M059J (cell line): ENCODE data around the gene MUC12. TPM values are rescaled to one million over a fixed set of nuclear protein-coding genes. Genes with fewer than 3 reads are reported as not detected.
"Not testable (repeated sequence)": the region's sequence is repeated elsewhere in the genome, so short reads cannot be mapped to it uniquely, and the experiment has no call there.

Experiments
- DNase-seq: peaks from one replicate; pipeline ENCODE4 v3.0.0-alpha.2; 2012; ENCODE audit warnings: low read depth
- total RNA-seq: library from RNA; depleted of rRNA; stranded (reverse); fragments of >200 nt; shearing (Covaris generic); gene quantifications from 2 replicates; pipeline ENCODE4 v1.2.3, GENCODE V29; 2014; rRNA removed

Gene MUC12, protein sequence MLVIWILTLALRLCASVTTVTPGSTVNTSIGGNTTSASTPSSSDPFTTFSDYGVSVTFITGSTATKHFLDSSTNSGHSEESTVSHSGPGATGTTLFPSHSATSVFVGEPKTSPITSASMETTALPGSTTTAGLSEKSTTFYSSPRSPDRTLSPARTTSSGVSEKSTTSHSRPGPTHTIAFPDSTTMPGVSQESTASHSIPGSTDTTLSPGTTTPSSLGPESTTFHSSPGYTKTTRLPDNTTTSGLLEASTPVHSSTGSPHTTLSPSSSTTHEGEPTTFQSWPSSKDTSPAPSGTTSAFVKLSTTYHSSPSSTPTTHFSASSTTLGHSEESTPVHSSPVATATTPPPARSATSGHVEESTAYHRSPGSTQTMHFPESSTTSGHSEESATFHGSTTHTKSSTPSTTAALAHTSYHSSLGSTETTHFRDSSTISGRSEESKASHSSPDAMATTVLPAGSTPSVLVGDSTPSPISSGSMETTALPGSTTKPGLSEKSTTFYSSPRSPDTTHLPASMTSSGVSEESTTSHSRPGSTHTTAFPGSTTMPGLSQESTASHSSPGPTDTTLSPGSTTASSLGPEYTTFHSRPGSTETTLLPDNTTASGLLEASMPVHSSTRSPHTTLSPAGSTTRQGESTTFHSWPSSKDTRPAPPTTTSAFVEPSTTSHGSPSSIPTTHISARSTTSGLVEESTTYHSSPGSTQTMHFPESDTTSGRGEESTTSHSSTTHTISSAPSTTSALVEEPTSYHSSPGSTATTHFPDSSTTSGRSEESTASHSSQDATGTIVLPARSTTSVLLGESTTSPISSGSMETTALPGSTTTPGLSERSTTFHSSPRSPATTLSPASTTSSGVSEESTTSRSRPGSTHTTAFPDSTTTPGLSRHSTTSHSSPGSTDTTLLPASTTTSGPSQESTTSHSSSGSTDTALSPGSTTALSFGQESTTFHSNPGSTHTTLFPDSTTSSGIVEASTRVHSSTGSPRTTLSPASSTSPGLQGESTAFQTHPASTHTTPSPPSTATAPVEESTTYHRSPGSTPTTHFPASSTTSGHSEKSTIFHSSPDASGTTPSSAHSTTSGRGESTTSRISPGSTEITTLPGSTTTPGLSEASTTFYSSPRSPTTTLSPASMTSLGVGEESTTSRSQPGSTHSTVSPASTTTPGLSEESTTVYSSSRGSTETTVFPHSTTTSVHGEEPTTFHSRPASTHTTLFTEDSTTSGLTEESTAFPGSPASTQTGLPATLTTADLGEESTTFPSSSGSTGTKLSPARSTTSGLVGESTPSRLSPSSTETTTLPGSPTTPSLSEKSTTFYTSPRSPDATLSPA (N-terminal part only)
- total RNA-seq = 1.4 and 4.5 TPM in 2 replicates

DNA sequence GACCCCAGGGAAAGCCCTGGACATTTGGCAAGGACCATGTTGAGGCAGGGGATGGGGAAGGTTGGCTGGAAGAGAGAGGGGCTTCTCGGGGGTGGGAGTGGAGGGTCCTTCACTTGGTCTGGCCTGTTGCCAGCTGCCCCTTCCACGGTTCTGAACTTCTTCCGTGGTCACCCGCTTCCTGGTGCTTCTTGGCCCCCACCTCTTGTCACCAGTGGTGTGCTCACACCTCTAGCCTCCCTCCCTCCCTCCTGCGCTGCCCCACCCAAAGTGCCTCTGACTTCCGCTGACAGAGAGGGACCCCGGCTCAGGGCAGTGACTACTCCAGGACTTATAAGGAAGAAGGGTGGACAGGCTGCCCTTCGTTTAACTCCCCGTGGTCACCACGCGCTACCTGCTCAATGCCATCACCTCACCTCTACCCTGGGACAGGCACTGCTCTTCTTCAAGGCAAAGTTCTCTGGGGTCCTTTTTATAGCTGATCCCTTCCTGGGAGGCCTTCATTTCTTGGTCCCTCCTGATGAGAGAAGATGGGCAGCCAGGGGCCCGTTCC is at the start of gene MUC12:
Gene MUC12 (plus strand): TSS at position 500 of the 550 bp plus-strand sequence. CDS start 58 bp downstream, outside the sequence.
- DNase-seq = no peak

DNA sequence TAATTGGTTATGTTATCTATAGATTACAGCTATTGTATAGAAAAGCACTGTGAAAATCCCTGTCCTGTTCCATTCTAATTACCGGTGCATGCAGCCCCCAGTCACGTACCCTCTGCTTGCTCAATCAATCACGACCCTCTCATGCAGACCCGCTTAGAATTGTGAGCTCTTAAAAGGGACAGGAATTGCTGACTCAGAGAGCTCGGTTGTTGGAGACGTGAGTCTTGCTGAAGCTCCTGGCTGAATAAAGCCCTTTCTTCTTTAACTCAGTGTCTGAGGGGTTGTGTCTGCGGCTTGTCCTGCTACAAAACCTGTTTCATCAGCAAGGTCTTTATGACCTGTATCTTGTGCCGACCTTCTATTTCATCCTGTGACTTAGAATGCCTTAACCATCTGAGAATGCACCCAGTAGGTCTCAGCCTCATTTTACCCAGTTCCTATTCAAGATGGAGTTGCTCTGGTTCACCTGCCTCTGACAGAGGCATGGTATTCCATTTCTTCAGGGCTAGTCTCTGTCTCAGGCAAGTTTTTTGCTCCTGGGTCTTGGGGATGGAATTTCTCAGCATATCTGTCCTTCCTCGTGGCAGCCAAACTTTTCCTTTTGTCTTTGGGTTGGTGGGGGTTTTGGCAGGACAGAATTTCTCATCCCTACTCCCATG is 49.5 kb upstream of the MUC12 start:
- not testable (repeated sequence) for DNase-seq

DNA sequence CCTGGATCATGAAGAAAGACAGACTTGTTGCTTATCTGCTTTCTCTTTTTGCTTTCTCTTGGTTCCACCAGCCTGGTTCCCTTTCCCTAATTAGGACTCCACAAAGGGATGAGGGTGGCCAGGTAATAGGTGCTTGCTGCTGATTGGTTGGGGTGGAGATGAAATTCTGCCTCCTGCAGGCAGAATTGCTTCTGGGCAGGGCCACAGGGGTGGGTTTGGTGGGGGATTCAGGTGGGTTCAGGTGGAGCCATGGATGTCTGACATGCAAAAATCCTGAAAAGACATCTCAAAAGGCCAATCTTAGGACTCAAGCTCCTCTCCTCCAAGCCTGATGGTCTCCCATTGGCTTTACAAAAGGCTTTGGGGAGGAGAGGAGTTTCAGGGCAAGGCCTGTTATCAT is 48.3 kb upstream of the MUC12 start:
- DNase-seq = no peak

DNA sequence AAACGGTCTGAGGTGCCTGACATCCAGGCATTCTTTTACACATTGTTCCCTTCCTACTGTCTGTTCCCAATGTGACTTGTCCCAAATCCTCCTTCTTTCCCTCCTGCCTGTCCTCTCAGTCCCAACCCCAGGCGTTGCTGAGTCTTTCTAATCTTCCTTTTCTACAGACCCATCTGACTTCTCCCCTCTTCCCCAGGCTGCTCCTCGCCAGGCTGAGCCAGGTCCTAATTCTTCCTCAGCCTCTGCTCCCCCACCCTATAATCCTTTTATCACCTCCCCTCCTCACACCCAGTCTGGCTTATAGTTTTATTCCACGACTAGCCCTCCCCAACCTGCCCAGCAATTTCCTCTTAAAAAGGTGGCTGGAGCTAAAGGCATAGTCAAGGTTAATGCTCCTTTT is 45.7 kb upstream of the MUC12 start:
- DNase-seq = not testable (repeated sequence)

DNA sequence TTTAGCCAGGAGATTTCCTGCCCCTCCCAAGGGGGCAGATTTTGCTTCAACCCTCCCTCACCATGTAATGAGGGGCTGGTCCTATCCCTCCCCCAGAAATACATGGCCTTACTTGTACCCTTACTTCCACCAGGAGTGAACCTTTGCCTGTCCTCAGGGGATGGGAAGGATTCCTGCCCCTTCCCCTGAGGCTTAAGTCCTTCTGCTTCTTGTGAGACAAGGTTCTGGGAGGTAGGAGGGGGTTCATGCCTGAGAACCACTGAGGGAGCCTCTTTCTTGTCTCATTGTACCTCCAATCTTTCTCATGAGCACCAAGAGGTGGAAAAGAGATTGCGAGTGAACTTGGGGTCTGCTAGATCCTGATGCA is 39.6 kb upstream of the MUC12 start:
- no peak for DNase-seq

DNA sequence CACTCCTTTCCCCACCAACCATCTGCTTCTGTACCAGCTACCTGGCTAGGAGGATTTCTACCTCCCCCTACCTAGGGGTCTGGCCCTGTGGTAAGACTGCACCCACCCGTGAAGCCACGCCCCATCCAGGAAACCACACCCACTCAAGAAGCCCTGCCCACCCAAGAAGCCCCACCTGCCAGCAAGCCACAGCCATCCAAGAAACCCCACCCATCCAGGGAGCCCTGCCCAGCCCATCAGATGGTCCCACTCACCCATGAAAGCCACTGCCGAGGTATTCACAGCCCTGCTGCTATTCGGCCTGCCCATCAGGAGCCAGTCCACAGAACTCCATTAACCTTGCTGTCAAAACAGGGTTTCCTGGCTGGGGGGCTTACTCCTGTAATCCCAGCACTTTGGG is 35.6 kb upstream of the MUC12 start:
- no peak for DNase-seq

DNA sequence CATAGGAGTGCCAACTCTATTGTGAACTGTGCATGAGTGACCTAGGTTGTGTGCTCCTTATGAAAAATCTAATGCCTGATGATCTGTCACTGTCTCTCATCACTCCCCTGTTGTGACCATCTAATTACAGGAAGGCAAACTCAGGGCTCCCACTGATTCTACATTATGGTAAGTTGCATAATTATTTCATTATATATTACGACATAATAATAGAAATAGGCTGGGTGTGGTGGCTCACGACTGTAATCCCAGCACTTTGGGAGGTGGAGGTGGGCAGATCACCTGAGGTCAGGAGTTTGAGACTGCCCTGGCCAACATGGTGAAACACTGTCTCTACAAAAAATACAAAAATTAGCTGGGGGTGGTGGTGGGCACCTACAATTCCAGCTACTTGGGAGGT is 34.0 kb upstream of the MUC12 start:
- not testable (repeated sequence) for DNase-seq

DNA sequence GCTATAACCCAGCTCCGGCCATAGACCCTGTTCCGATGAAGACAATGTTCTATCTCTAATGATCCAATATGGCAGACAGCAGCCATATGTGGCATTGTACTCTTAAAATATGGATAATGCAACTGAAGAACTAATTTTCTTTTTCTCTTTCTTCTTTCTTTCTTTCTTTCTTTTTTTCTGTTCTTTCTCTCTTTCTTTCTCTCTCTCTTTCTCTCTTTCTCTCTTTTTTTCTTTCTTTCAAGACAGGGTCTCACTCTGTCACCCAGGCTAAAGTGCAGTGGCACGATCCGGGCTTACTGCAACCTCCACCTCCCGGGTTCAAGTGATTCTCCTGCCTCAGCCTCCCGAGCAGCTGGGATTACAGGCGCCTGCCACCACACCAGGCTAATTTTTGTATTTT is 33.2 kb upstream of the MUC12 start:
- DNase-seq = not testable (repeated sequence)

DNA sequence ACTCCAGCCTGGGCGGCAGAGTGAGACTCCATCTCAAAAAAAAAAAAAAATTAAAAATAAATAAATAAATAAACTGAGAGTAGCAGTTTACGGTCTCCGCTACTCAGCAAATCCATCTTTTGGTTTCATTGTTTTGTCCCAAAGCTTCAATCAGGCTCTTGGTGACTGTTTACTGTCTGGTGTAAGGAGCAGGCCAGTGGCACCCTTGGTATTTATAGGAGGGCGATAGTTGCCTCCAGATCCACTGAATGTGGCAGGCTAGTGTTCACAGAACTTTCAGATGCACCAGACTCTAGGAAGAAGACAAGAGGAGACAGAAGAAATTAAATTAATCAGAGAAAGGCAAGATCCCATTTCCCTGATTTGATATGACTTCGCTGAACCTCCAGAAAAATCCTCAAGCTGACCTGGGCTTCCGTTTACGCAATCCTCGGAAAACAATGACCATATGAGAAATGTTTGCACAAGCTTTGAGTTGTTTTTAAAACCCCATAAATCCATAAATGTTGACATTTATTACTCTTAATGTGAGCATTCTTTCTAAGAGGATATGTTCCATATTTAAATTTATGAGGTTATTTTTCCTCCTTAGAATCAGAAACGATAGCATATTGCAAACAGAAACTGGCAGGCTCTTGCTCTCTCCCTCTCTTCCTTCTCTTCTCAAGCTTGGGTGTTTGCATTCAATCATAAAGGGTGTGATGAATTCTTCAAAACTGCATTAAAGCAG is 27.2 kb upstream of the MUC12 start:
- DNase-seq = no peak

DNA sequence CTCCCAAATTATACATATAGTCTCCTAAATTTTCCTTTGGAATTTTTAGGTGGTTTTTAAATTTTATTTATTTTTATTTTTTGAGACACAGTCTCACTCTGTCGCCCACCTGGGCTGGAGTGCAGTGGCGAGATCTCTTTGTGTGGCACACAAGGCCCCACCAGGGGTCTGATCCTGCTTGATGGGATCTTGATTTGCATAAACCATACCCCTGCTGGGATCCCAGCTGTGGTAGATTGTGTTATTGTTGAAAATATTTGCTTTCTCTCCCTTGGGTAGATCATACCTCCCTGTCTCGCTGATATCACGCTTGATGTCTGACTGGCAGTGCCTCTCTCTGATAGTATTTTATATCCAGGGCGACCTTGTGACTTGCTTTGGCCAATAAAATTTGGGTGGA is 25.7 kb upstream of the MUC12 start:
- DNase-seq = no peak

DNA sequence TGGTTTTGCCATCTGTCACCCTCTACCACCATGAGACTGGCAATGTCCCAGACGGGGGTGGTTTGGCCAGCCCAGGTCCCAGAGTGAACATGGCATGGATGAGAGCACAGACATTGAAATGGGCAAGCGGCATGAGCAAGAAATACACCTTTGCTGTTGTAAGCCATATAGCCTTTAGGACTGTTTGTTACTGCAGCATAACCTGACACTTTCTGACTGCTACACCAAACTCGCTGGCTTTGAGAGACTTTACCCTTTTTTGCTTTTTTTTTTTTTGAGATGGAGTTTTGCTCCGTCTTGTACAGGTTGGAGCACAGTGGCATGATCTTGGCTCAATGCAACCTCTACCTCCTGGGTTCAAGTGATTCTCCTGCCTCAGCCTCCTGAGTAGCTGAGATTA is 25.2 kb upstream of the MUC12 start:
- DNase-seq = no peak

DNA sequence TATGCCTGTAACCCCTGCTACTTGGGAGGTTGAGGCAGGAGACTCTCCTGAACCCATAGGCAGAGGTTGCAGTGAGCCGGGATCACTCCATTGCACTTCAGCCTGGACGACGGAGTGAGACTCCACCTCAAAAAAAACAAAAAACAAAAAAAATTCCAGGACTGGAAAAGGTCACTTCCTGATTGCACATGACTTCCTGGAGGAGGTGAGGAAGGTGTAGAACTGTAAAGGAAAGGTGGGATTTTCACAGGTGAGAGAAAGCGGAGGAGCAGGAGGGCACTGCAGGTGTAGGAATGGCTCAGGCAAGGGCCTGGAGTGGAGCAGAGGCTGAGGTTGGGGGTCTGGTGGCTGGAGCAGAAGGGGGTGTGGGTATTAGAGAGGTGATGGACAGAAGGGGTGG is 23.3 kb upstream of the MUC12 start:
- DNase-seq = no peak

DNA sequence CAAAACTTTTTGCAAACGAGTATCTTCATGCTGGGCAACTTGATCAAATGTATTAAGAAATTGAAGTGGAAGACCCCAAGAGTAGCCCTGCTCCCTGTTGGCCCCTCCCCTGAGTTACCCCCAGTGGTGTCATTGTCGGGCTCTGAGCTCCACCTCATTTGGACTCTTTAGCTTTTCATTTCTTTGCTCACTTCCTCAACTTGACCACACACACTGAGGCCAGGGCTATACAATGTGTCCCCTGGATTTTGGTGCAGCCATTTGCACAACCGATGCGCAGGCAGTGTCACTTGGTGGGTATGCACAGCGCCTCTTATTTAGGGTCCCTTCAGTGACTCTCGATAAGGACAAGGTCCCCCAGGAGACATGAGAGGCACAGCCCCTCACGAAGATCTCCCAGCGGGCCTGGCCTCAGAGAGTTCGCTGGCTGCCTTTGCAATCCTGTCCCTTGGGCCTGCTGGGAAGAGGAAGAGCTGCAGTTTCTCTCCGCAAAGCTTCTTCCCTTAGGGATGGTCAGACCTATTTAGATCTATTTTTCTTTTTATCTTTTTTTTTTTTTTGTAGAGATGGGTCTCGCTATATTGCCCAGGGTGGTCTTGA is 22.5 kb upstream of the MUC12 start:
- DNase-seq = no peak

DNA sequence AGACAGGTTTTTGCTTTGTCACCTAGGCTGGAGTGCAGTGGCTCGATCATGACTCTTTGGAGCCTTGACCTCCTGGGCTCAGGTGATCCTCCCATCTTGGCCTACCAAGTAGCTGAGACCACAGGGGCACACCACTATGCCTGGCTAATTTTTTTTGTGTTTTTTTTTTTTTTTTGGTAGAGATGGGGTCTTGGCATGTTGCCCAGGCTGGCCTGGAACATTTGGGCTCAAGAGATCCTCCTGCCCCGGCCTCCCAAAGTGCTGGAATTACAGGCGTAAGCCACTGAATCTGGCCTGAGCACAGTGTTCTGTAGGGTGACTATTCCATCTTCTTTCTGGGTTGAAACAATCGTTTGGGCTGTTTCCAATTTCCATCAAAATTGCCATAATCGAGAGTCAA is 21.6 kb upstream of the MUC12 start:
- no peak for DNase-seq

DNA sequence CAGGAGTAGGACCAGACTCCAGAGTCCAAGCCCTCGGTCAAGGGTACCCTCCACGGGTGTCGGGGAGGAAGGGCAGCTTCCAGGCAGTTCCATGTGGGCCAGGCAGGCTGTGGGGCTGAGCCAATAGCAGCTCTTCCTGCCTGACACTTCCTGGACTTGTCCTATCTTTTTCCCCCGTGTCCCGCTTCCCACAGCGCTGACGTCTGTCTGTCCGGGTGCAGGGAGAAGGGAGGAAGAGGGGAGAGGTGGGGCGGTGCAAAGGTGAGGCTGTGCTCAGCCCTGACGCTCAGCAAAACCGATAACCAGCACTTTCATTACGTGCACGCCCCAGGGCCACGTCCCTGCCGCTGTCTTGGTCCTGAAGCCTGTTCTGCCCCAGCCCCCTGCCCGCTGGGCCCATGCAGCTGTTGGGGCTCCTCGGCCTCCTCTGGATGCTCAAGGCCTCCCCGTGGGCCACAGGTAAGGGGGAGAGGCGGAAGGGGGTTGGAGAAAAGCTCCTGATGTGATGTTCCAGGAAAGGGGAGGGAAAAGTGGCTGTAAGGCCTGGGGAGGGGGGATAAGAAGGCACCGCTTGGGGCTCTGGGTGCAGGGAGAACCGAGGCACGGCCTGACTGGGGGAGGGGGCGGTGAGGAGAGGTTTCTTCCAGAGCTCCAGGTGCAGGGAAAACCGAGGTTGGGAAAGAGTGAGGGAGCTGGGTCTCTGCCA is 20.0 kb upstream of the MUC12 start, which contains the start of gene MUC3A:
Gene MUC3A (plus strand): TSS at position 308 of the 706 bp plus-strand sequence. CDS start 91 bp downstream, at position 399.
- no peak for DNase-seq

DNA sequence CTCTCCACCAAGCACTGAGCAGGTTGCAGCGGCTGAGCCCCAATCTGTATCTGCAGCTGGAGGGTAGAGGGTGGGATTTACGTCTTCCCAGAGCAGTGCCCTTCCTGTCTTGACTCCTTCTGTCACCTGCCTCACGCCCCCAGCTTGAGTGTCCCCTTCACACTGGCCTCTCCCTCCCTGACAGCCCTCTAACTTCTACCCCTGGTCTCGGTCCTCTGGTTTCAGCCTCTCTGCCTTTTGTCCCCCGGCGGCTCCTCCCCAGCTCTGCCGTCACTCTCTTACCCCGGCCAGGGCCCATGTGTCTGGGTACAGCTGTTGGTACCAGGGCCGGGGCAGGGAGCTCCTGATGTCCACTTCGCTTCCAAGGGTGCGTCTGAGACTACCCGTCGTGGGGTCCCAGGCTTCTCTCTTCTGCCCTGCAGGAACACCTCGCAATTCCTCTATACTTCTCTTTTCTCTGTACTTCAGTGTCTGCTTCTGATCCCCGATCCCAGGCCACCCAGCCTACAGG is 19.4 kb upstream of the MUC12 start:
- no peak for DNase-seq

DNA sequence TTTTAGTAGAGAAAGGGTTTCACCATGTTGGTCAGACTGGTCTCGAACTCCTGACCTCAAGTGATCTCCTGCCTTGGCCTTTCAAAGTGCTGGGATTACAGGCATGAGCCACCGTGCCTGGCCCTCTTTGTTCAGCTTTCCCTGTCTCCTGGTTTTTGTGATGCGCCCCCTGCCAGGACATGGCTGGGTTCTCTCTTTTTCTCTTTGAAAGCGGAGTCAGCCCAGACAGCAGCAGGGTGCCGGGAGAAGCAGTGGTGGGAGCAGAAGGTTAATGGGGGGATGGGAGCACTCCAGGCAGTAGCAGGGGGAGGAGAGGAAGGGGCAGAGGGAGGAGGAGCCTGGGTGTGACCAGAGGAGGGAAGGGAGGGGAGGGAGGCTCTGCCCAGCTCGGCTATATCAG is 18.2 kb upstream of the MUC12 start:
- DNase-seq = no peak

DNA sequence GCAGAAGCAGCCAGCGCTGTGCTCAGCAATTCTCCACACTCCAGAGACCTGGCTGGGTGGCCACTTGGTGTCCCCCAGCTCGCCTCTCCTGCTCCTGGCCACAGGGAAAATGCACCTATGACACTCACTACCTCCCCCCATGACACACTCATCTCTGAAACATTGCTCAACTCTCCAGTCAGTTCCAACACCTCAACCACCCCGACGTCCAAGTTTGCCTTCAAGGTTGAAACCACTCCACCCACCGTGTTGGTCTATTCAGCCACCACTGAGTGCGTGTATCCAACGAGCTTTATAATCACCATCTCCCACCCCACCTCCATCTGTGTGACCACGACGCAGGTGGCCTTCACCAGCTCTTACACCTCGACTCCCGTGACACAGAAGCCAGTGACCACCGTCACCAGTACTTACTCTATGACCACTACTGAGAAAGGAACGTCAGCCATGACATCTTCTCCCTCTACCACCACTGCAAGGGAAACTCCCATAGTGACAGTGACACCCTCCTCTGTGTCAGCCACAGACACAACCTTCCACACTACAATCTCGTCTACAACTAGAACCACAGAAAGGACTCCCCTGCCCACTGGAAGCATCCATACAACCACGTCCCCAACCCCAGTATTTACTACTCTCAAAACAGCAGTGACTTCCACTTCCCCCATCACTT is 17.3 kb upstream of the MUC12 start:
- no peak for DNase-seq
